ENCODE results near the gene MINPP1. TPM values are rescaled to one million over a fixed set of nuclear protein-coding genes. Genes with fewer than 3 reads are reported as not detected.

Gene MINPP1
- total RNA-seq, 1 experiment from 2014 or later, result 24.8 TPM

DNA sequence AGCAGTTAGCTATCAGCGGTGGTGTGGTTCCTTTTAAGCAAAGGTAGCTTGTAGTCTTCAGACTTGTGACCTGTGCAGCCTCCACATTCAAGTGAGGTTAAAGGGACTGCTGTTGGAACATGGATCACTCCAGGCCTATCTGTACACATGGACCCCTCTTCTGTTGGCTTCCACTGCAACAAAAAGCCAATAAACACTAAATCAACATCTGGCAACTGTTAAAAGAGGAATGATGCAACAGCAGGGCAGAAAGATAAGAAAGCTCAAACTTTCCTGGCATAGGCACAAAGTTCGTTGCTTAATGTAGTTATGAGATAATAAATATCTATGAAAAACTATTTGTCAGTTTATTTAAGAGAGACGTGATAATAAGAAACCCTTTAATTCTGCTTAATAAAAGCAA, 4.0 kb upstream of the MINPP1 start:
- Histone ChIP-seq H3K36me3 (ENCODE audit: control insufficient read depth, insufficient read depth, low read length) (no peaks in the 10 kb centered on the region), H3K27me3 (replicated peaks; ENCODE audit: control insufficient read depth, insufficient read depth, low read length) (no peaks in the 10 kb centered on the region), H3K4me3 (ENCODE audit: low read depth, low read length) (no peak overlapping the region), H3K4me1 (peaks cover 26% of the 10 kb centered on the region), H3K9me3 (no peaks in the 10 kb centered on the region)
- ChIA-PET CTCF (no interaction called here), POLR2A (no interaction called here)
- Mint-ChIP-seq H3K27me3 (ENCODE audit: insufficient read depth, unreplicated experiment) (no peaks in the 10 kb centered on the region), H3K4me3 (ENCODE audit: unreplicated experiment) (peak overlapping the region; percentile 23), H3K9me3 (ENCODE audit: unreplicated experiment) (peaks cover 12% of the 10 kb centered on the region), H3K27ac (ENCODE audit: unreplicated experiment) (peak overlapping the region; percentile 64), H3K4me1 (ENCODE audit: low read depth, unreplicated experiment) (peaks cover 13% of the 10 kb centered on the region), H3K36me3 (ENCODE audit: insufficient read depth, unreplicated experiment) (peaks cover 3% of the 10 kb centered on the region)
- intact Hi-C loops (cut with micrococcal nuclease; ENCODE audit: unreplicated experiment), result loop anchor here (5.0 kb wide), 1 partner anchor 158 kb away; no protein-coding TSS in a partner anchor
- no TSS peak for BruUV-seq (replicated peaks)
- no peak for TF ChIP-seq CTCF (IDR thresholded peaks at IDR 0.05; ENCODE audit: insufficient read depth in 1 of 2, low read depth in 1 of 2, low read length in 1 of 2, severe bottlenecking in 1 of 2, unreplicated experiment in 1 of 2)
- DNase-seq, result peak; percentile 62 to 74

- no peaks in the 10 kb centered on the region for H3K9me3 ChIP-seq
- no peak for DNase-seq
- H3K36me3 Mint-ChIP-seq (ENCODE audit: insufficient read depth, unreplicated experiment), result peaks cover 7% of the 10 kb centered on the region
- no peak for TF ChIP-seq CTCF (IDR thresholded peaks at IDR 0.05; ENCODE audit: insufficient read depth in 1 of 2, low read depth in 1 of 2, low read length in 1 of 2, severe bottlenecking in 1 of 2, unreplicated experiment in 1 of 2)
- H3K27me3 ChIP-seq (replicated peaks; ENCODE audit: control insufficient read depth, insufficient read depth, low read length), result no peaks in the 10 kb centered on the region
- BruUV-seq (replicated peaks), result no TSS peak
- H3K36me3 ChIP-seq (ENCODE audit: control insufficient read depth, insufficient read depth, low read length), result no peaks in the 10 kb centered on the region
- peaks cover 12% of the 10 kb centered on the region for H3K4me1 Mint-ChIP-seq (ENCODE audit: low read depth, unreplicated experiment)
- ChIA-PET CTCF (no interaction called here), POLR2A (no interaction called here)
- peak overlapping the region; percentile 93 for H3K4me3 Mint-ChIP-seq (ENCODE audit: unreplicated experiment)
- no peaks in the 10 kb centered on the region for H3K27me3 Mint-ChIP-seq (ENCODE audit: insufficient read depth, unreplicated experiment)
- intact Hi-C loops (cut with micrococcal nuclease; ENCODE audit: unreplicated experiment), result loop anchor here (5.0 kb wide), 1 partner anchor 161 kb away; no protein-coding TSS in a partner anchor
- H3K4me3 ChIP-seq (ENCODE audit: low read depth, low read length), result no peak overlapping the region; the same call in 1 of the 2 replicates
- H3K4me1 ChIP-seq, result peaks cover 35% of the 10 kb centered on the region
- no peak overlapping the region for H3K27ac Mint-ChIP-seq (ENCODE audit: unreplicated experiment)
- no peaks in the 10 kb centered on the region for H3K9me3 Mint-ChIP-seq (ENCODE audit: unreplicated experiment)
Measured at GRCh38 chr10:87503401-87503800, 1.3 kb upstream of the MINPP1 start.

GRCh38 chr10:87503886-87504285, 807 bp upstream of the MINPP1 start:
- H3K4me3 ChIP-seq (ENCODE audit: low read depth, low read length), result peak overlapping the region; percentile 98

More at GRCh38 chr10:87503886-87504285, 807 bp upstream of the MINPP1 start:
- Mint-ChIP-seq H3K36me3 (ENCODE audit: insufficient read depth, unreplicated experiment) (peaks cover 7% of the 10 kb centered on the region), H3K27ac (ENCODE audit: unreplicated experiment) (no peak overlapping the region), H3K4me3 (ENCODE audit: unreplicated experiment) (peak overlapping the region; percentile 93), H3K27me3 (ENCODE audit: insufficient read depth, unreplicated experiment) (no peaks in the 10 kb centered on the region), H3K4me1 (ENCODE audit: low read depth, unreplicated experiment) (peaks cover 12% of the 10 kb centered on the region), H3K9me3 (ENCODE audit: unreplicated experiment) (no peaks in the 10 kb centered on the region)
- DNase-seq, result no peak
- Histone ChIP-seq H3K9me3 (no peaks in the 10 kb centered on the region), H3K27me3 (replicated peaks; ENCODE audit: control insufficient read depth, insufficient read depth, low read length) (no peaks in the 10 kb centered on the region), H3K36me3 (ENCODE audit: control insufficient read depth, insufficient read depth, low read length) (no peaks in the 10 kb centered on the region), H3K4me1 (peaks cover 34% of the 10 kb centered on the region)
- no TSS peak for BruUV-seq (replicated peaks)
- intact Hi-C loops (cut with micrococcal nuclease; ENCODE audit: unreplicated experiment), result loop anchor here (5.0 kb wide), 1 partner anchor 162 kb away; no protein-coding TSS in a partner anchor
- no peak for TF ChIP-seq CTCF (IDR thresholded peaks at IDR 0.05; ENCODE audit: insufficient read depth in 1 of 2, low read depth in 1 of 2, low read length in 1 of 2, severe bottlenecking in 1 of 2, unreplicated experiment in 1 of 2)
- ChIA-PET CTCF (no interaction called here), POLR2A (no interaction called here)

Measured in Caco-2 (cell line).